HS-27A (cell line): Measurements from ENCODE around the gene RXFP4.
"Not testable (repeated sequence)": the region's sequence is repeated elsewhere in the genome, so short reads cannot be mapped to it uniquely, and the experiment has no call there.

Experiments used
- DNase-seq: peaks from one replicate; pipeline ENCODE4 v3.0.0-alpha.2; 2012; ENCODE audit warnings: low read depth, missing footprints

Gene RXFP4

GRCh38 chr1:155930725-155931124, 10.7 kb upstream of the RXFP4 start:
- not testable (repeated sequence) for DNase-seq

- DNase-seq: no peak
These were observed 10.0 kb upstream of the RXFP4 start for GRCh38 chr1:155931332-155932038.

GRCh38 chr1:155932081-155932480, 9.4 kb upstream of the RXFP4 start:
- no peak for DNase-seq

- DNase-seq: no peak
These were observed 9.0 kb upstream of the RXFP4 start for GRCh38 chr1:155932487-155932886.

GRCh38 chr1:155933591-155934096, 7.8 kb upstream of the RXFP4 start:
- no peak for DNase-seq

- DNase-seq: peak; percentile 92
These were observed 7.1 kb upstream of the RXFP4 start, which contains the start of gene KHDC4 for GRCh38 chr1:155934097-155934935. Gene KHDC4 (minus strand): TSS chr1:155934413. CDS start chr1:155934373, 40 bp downstream.

GRCh38 chr1:155934936-155935590, 6.4 kb upstream of the RXFP4 start:
- no peak for DNase-seq

- DNase-seq: no peak
These were observed 3.2 kb upstream of the RXFP4 start for GRCh38 chr1:155938220-155938627.

- DNase-seq: no peak
These were observed 901 bp upstream of the RXFP4 start for GRCh38 chr1:155940482-155940992.

- no peak for DNase-seq
These were observed 550 bp downstream of the RXFP4 start for GRCh38 chr1:155941845-155942531.

- DNase-seq: no peak
These were observed 1.2 kb downstream of the RXFP4 start for GRCh38 chr1:155942578-155943141.

- no peak for DNase-seq
These were observed 3.0 kb downstream of the RXFP4 start for GRCh38 chr1:155944444-155944799.

GRCh38 chr1:155946633-155947219, 5.3 kb downstream of the RXFP4 start:
- DNase-seq: no peak

- DNase-seq: no peak
These were observed 5.9 kb downstream of the RXFP4 start for GRCh38 chr1:155947292-155947691.

- no peak for DNase-seq
These were observed 6.3 kb downstream of the RXFP4 start for GRCh38 chr1:155947741-155948140.

- no peak for DNase-seq
These were observed 9.4 kb downstream of the RXFP4 start for GRCh38 chr1:155950829-155951228.

GRCh38 chr1:155951753-155952504, 10.5 kb downstream of the RXFP4 start:
- DNase-seq: no peak

- DNase-seq: no peak
These were observed 11.1 kb downstream of the RXFP4 start for GRCh38 chr1:155952505-155952890.

- no peak for DNase-seq
These were observed 13.2 kb downstream of the RXFP4 start for GRCh38 chr1:155954645-155955044.

- DNase-seq: no peak
These were observed 16.0 kb downstream of the RXFP4 start for GRCh38 chr1:155957411-155957915.
